Measurements from ENCODE around the gene CALHM4.

DNA sequence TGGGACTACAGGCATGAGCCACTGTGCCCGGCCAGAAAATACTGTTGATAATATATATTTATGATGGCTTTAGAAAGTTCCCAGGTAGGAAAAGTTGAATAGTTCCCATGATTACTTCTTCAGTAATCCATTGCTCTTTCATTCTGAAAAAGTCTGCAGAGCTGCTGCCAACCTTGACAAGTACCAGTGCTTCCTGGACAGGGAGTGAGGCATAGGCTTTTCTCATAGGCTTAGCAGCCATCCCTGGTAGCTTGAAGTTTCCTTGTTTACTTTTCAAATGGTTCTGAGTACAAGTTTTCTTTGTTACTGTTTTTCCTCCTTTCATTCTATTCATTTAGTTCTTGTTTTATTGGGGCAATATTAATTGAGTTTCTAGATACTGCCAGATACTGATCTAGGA, 25.6 kb downstream of the CALHM4 start:
- no peak for TF ChIP-seq EZH2phosphoT487 (IDR thresholded peaks at IDR 0.05; ENCODE audit: low read depth, severe bottlenecking, unreplicated experiment)
- no peak for TF ChIP-seq EZH2 (IDR thresholded peaks at IDR 0.05; ENCODE audit: borderline replicate concordance)
